ENCODE measurements around the gene EFCC1. TPM values are rescaled to one million over a fixed set of nuclear protein-coding genes. Genes with fewer than 3 reads are reported as not detected.

The EFCC1 gene
- total and polyA plus RNA-seq, 2 of the 8 experiments (the other 6 are each of a cell fraction or from before 2014, with no cell fraction given), result 0.14 to 0.37 TPM

- H2BK20ac ChIP-seq (ENCODE audit: low read length), result no peak overlapping the region
- no peak overlapping the region for H4K91ac ChIP-seq (replicated peaks; ENCODE audit: insufficient read length, low read length)
- no peaks in the 10 kb centered on the region; a peak in 1 of 7 replicates for H3K4me1 ChIP-seq (replicated peaks in 1 of 4; ENCODE audit: control insufficient read depth in 3 of 4, insufficient read depth in 4 of 4, low read length in 3 of 4)
- no peaks in the 10 kb centered on the region for H3K27me3 ChIP-seq (replicated peaks in 1 of 4; ENCODE audit: control insufficient read depth in 3 of 4, extremely low read depth in 1 of 4, insufficient read depth in 3 of 4, low read length in 3 of 4)
- H3K14ac ChIP-seq (ENCODE audit: insufficient read length), result no peak overlapping the region
- FAIRE-seq (no peak), DNase-seq (ENCODE audit: low read depth in 1 of 2, low spot score in 2 of 2) (no peak)
- WGBS, 2 experiments (ENCODE audit: extremely low coverage in 1 of 2, insufficient coverage in 1 of 2, insufficient read length in 1 of 2, insufficient replicate concordance in 2 of 2, low coverage in 1 of 2, low lambda C conversion rate in 2 of 2, missing lambda C conversion rate in 1 of 2), result 91% methylated on average over 4 of the region's 4 CpGs; no CpG with 5 or more reads in 1 of the 2 experiments
- H3K27ac ChIP-seq (ENCODE audit: low read depth, low read length), result no peak overlapping the region
- no peak overlapping the region for H3K23ac ChIP-seq (ENCODE audit: insufficient read length)
- H2AFZ ChIP-seq (ENCODE audit: low read length), result no peak overlapping the region
- no peak overlapping the region for H3K18ac ChIP-seq (ENCODE audit: extremely low read depth, low read length)
- no peaks in the 10 kb centered on the region for H4K20me1 ChIP-seq (replicated peaks in 1 of 2; ENCODE audit: control insufficient read depth in 1 of 2, insufficient read depth in 2 of 2, low read length in 2 of 2)
- no peak overlapping the region for H2AK5ac ChIP-seq (ENCODE audit: low read depth, low read length)
- ChIA-PET CTCF (ENCODE audit: partially characterized antibody) (interaction anchor here (1.5 to 14.0 kb wide), 2 partner anchors 11 to 88 kb away, joined by 5 to 210 read pairs; no protein-coding TSS in a partner anchor), POLR2A (ENCODE audit: partially characterized antibody) (interaction anchor here (0.8 to 1.8 kb wide), 2 partner anchors 9 to 14 kb away, joined by 3 to 4 read pairs; no protein-coding TSS in a partner anchor)
- no peaks in the 10 kb centered on the region for H3K79me1 ChIP-seq (ENCODE audit: low read depth, low read length)
- no peak overlapping the region for H2BK5ac ChIP-seq (ENCODE audit: low read depth, low read length)
- H4K8ac ChIP-seq (ENCODE audit: extremely low read depth, insufficient read depth, low read length), result no peak overlapping the region
- H4K5ac ChIP-seq (ENCODE audit: insufficient read length, low read depth, low read length), result no peak overlapping the region
- no peaks in the 10 kb centered on the region for H3K36me3 ChIP-seq (ENCODE audit: control insufficient read depth in 2 of 4, insufficient read depth in 4 of 4, low read length in 3 of 4)
- no peaks in the 10 kb centered on the region for H3K9me3 ChIP-seq (ENCODE audit: insufficient read depth in 2 of 2, low read depth in 1 of 2, low read length in 1 of 2)
- no peak overlapping the region for H3K4me2 ChIP-seq (ENCODE audit: insufficient read depth in 1 of 2, low read depth in 2 of 2, low read length in 2 of 2)
- H2BK120ac ChIP-seq (replicated peaks; ENCODE audit: low read depth, low read length), result no peak overlapping the region
- no peak overlapping the region for H3K4ac ChIP-seq (replicated peaks; ENCODE audit: insufficient read length, low read depth, low read length)
- H3K56ac ChIP-seq (replicated peaks; ENCODE audit: insufficient read length, low read depth, low read length), result no peak overlapping the region
- H3K79me2 ChIP-seq (ENCODE audit: control insufficient read depth in 1 of 2, insufficient read depth in 2 of 2, low read length in 2 of 2), result no peaks in the 10 kb centered on the region
- H3K23me2 ChIP-seq (ENCODE audit: low read depth, low read length), result no peaks in the 10 kb centered on the region
- no peak overlapping the region for H3K4me3 ChIP-seq (ENCODE audit: extremely low read depth in 1 of 4, insufficient read depth in 2 of 4, low read depth in 3 of 4, low read length in 4 of 4)
- no peak overlapping the region for H2BK15ac ChIP-seq (ENCODE audit: low read length)
- H2BK12ac ChIP-seq (ENCODE audit: low read depth, low read length), result no peak overlapping the region
- no peak overlapping the region for H3K9ac ChIP-seq (replicated peaks in 1 of 4; ENCODE audit: extremely low read depth in 1 of 4, low read depth in 3 of 4, low read length in 3 of 4)
- TF ChIP-seq SIX5 (IDR thresholded peaks at IDR 0.05; ENCODE audit: low read depth, low read length), result no peak
- no peak for TF ChIP-seq EZH2 (IDR thresholded peaks at IDR 0.05; ENCODE audit: low read depth, low read length, severe bottlenecking)
- TF ChIP-seq, protein P1, sequence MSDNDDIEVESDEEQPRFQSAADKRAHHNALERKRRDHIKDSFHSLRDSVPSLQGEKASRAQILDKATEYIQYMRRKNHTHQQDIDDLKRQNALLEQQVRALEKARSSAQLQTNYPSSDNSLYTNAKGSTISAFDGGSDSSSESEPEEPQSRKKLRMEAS (IDR thresholded peaks at IDR 0.05), result no peak
- TF ChIP-seq KDM1A (IDR thresholded peaks at IDR 0.05; ENCODE audit: borderline replicate concordance, low read length), result no peak
- TF ChIP-seq BRCA1 (IDR thresholded peaks at IDR 0.05; ENCODE audit: low read depth, low read length), result no peak
- no peak for TF ChIP-seq PHF8 (conservative IDR thresholded peaks at IDR 0.05; ENCODE audit: low read depth, low read length)
- TF ChIP-seq POLR2A (IDR thresholded peaks at IDR 0.05; ENCODE audit: control extremely low read depth in 1 of 2, low read depth in 2 of 2, low read length in 2 of 2), result no peak
- no peak for TF ChIP-seq KDM4A (IDR thresholded peaks at IDR 0.05; ENCODE audit: low read depth, low read length, severe bottlenecking)
- TF ChIP-seq TAF1 (IDR thresholded peaks at IDR 0.05; ENCODE audit: low read depth, low read length), result no peak
- no peak for TF ChIP-seq TAF7 (optimal IDR thresholded peaks at IDR 0.05; ENCODE audit: borderline replicate concordance, low read depth, low read length)
- TF ChIP-seq JUN (IDR thresholded peaks at IDR 0.05; ENCODE audit: low read depth, low read length), result no peak
- TF ChIP-seq, protein P2, sequence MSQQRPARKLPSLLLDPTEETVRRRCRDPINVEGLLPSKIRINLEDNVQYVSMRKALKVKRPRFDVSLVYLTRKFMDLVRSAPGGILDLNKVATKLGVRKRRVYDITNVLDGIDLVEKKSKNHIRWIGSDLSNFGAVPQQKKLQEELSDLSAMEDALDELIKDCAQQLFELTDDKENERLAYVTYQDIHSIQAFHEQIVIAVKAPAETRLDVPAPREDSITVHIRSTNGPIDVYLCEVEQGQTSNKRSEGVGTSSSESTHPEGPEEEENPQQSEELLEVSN (IDR thresholded peaks at IDR 0.05), result no peak
These were observed 57.5 kb downstream of the EFCC1 start for GRCh38 chr3:129058441-129059200.
